SU-DHL-6 (cell line): Measurements from ENCODE around the gene ITPR2.

Source experiments
- EZH2phosphoT487 ChIP-seq: fragments of 200-600 bp; sonication (generic), shearing (Covaris generic); conservative IDR thresholded peaks from 2 replicates; pipeline ENCODE4 v1.6.1; 2018; ENCODE audit warnings: mild to moderate bottlenecking, antibody characterized with exemption, low read length, moderate library complexity, mixed read lengths
- TF ChIP-seq, protein P1 (sequence below): fragments of 200-600 bp; sonication (generic); IDR thresholded peaks from one replicate; pipeline ENCODE4 v1.5.1; 2017; ENCODE audit warnings: antibody characterized with exemption, mild to moderate bottlenecking, low read length, moderate library complexity; ENCODE audit not compliant: insufficient read depth, poor library complexity, severe bottlenecking

DNA sequence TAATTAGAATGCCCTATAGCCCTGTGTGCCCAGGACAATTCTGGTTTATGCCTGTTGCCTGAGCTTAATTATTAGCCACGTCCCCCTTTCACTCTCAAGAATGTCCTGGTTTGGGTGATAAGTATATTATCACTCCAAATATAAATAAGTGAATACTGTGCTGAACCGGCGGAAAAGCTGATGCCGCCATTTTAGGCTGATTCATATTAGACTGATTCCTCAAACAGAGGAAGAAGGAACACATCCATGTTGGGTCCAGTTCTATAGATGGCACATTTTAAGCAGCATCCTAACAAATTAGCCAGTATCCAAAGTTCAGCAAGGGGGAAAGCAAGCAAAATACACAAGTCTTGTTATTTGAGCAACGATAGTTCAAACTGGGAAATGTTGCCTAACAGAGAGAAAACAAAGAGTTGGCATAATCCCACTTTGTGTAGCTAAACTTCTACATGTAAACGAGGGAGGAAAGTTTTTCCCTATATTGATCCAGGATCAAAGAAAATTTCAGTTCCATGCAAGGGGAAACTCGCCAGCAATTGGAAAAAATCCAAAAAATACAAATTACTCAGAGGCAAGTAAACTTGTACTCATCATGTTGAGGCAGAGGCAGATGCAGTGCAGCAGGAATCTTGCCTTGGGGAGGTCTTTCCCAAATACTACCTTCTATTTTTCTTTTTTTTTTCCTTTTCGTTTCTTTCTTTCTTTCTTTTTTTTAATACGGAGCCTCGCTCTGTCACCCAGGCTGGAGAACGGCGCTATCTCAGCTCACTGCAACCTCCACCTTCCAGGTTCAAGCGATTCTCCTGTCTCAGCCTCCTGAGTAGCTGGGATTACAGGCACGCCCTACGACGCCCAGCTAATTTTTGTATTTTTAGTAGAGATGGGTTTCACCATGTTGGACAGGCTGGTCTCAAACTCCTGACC is 96.2 kb downstream of the ITPR2 start:
- TF ChIP-seq, protein P1, sequence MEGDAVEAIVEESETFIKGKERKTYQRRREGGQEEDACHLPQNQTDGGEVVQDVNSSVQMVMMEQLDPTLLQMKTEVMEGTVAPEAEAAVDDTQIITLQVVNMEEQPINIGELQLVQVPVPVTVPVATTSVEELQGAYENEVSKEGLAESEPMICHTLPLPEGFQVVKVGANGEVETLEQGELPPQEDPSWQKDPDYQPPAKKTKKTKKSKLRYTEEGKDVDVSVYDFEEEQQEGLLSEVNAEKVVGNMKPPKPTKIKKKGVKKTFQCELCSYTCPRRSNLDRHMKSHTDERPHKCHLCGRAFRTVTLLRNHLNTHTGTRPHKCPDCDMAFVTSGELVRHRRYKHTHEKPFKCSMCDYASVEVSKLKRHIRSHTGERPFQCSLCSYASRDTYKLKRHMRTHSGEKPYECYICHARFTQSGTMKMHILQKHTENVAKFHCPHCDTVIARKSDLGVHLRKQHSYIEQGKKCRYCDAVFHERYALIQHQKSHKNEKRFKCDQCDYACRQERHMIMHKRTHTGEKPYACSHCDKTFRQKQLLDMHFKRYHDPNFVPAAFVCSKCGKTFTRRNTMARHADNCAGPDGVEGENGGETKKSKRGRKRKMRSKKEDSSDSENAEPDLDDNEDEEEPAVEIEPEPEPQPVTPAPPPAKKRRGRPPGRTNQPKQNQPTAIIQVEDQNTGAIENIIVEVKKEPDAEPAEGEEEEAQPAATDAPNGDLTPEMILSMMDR, result no peak
- TF ChIP-seq EZH2phosphoT487, result no peak
